ENCODE measurements around the gene PATJ. TPM values are rescaled to one million over a fixed set of nuclear protein-coding genes. Genes with fewer than 3 reads are reported as not detected.
"Not testable (repeated sequence)": the region's sequence is repeated elsewhere in the genome, so short reads cannot be mapped to it uniquely, and the experiment has no call there.

The PATJ gene
- total RNA-seq, 2 donors from 2014 or later, result 47.8 to 64.5 TPM

GRCh38 chr1:61825393-61825792 lies 83.1 kb downstream of the PATJ start:
- Histone ChIP-seq H3K27ac (peak overlapping the region; percentile 1 to 5), H3K4me3 (no peak overlapping the region), H3K36me3 (peaks cover 20% of the 10 kb centered on the region), H3K4me1 (ENCODE audit: control insufficient read depth in 1 of 2, low read depth in 2 of 2) (peaks cover 0 to 22% of the 10 kb centered on the region in 2 donors), H3K27me3 (replicated peaks; ENCODE audit: insufficient read depth) (no peaks in the 10 kb centered on the region), H3K9me3 (no peaks in the 10 kb centered on the region)
- no peak for DNase-seq (ENCODE audit: low spot score)
- no peak for TF ChIP-seq CTCF (IDR thresholded peaks at IDR 0.05)
- ATAC-seq (ENCODE audit: insufficient number of reproducible peaks, low FRiP score, low read depth), result no peak

- H3K36me3 ChIP-seq, result peaks cover 8% of the 10 kb centered on the region
- H3K4me1 ChIP-seq (ENCODE audit: control insufficient read depth in 1 of 2, low read depth in 2 of 2), result peaks cover 0 to 37% of the 10 kb centered on the region in 2 donors
- H3K9me3 ChIP-seq, result no peaks in the 10 kb centered on the region
- no peak for ATAC-seq (ENCODE audit: insufficient number of reproducible peaks, low FRiP score, low read depth)
- no peak for DNase-seq (ENCODE audit: low spot score)
- H3K27me3 ChIP-seq (replicated peaks; ENCODE audit: insufficient read depth), result no peaks in the 10 kb centered on the region
- TF ChIP-seq CTCF (IDR thresholded peaks at IDR 0.05), result no peak
- H3K27ac ChIP-seq, result no peak overlapping the region
- no peak overlapping the region for H3K4me3 ChIP-seq
Observed at GRCh38 chr1:61828805-61829204, 86.5 kb downstream of the PATJ start.

- Histone ChIP-seq H3K27me3 (replicated peaks; ENCODE audit: insufficient read depth) (no peaks in the 10 kb centered on the region), H3K4me3 (no peak overlapping the region), H3K4me1 (ENCODE audit: control insufficient read depth in 1 of 2, low read depth in 2 of 2) (peaks cover 53 to 88% of the 10 kb centered on the region in 2 donors), H3K36me3 (no peaks in the 10 kb centered on the region), H3K9me3 (no peaks in the 10 kb centered on the region), H3K27ac (peak overlapping the region; percentile 84 to 91)
- ATAC-seq (ENCODE audit: insufficient number of reproducible peaks, low FRiP score, low read depth) (no peak), DNase-seq (ENCODE audit: low spot score) (no peak)
- no peak for TF ChIP-seq CTCF (IDR thresholded peaks at IDR 0.05)
Observed at GRCh38 chr1:61836649-61837048, 94.4 kb downstream of the PATJ start.

GRCh38 chr1:61837607-61838006 lies 95.3 kb downstream of the PATJ start:
- not testable (repeated sequence) for H3K4me3 ChIP-seq; H3K9me3 ChIP-seq; H3K27me3 ChIP-seq (replicated peaks; ENCODE audit: insufficient read depth); DNase-seq (ENCODE audit: low spot score); H3K36me3 ChIP-seq; ATAC-seq (ENCODE audit: insufficient number of reproducible peaks, low FRiP score, low read depth)
- Histone ChIP-seq H3K4me1 (ENCODE audit: control insufficient read depth in 1 of 2, low read depth in 2 of 2) (peaks cover 53 to 94% of the 10 kb centered on the region in 2 donors), H3K27ac (peak overlapping the region; percentile 84 to 91)

GRCh38 chr1:61839679-61840078 lies 97.4 kb downstream of the PATJ start:
- Histone ChIP-seq H3K9me3 (no peaks in the 10 kb centered on the region), H3K36me3 (no peaks in the 10 kb centered on the region), H3K4me1 (ENCODE audit: control insufficient read depth in 1 of 2, low read depth in 2 of 2) (peaks cover 56 to 94% of the 10 kb centered on the region in 2 donors), H3K27ac (peak overlapping the region; percentile 68 to 91), H3K27me3 (replicated peaks; ENCODE audit: insufficient read depth) (no peaks in the 10 kb centered on the region), H3K4me3 (no peak overlapping the region)
- ATAC-seq (ENCODE audit: insufficient number of reproducible peaks, low FRiP score, low read depth), result peak; percentile 35
- no peak for TF ChIP-seq CTCF (IDR thresholded peaks at IDR 0.05)
- DNase-seq (ENCODE audit: low spot score), result no peak

GRCh38 chr1:61842036-61842435 lies 99.8 kb downstream of the PATJ start:
- TF ChIP-seq CTCF (IDR thresholded peaks at IDR 0.05), result no peak
- H3K36me3 ChIP-seq, result no peaks in the 10 kb centered on the region
- H3K4me1 ChIP-seq (ENCODE audit: control insufficient read depth in 1 of 2, low read depth in 2 of 2), result peaks cover 40 to 84% of the 10 kb centered on the region in 2 donors
- H3K4me3 ChIP-seq, result no peak overlapping the region
- H3K9me3 ChIP-seq, result no peaks in the 10 kb centered on the region
- H3K27me3 ChIP-seq (replicated peaks; ENCODE audit: insufficient read depth), result no peaks in the 10 kb centered on the region
- no peak for ATAC-seq (ENCODE audit: insufficient number of reproducible peaks, low FRiP score, low read depth)
- DNase-seq (ENCODE audit: low spot score), result no peak
- H3K27ac ChIP-seq, result peak overlapping the region; percentile 57 to 74

All from thoracic aorta (tissue), 2 donors.